Neuronal stem cell (in vitro differentiated cells): ENCODE measurements around the gene ACP3.
"Not testable (repeated sequence)": the region's sequence is repeated elsewhere in the genome, so short reads cannot be mapped to it uniquely, and the experiment has no call there.

Experiments used
- DNase-seq: peaks from one replicate; pipeline ENCODE4 v3.0.0-alpha.2; 2013; ENCODE audit warnings: low spot score
- H2AFZ ChIP-seq: one replicate; pipeline ENCODE4 v1.6.1; 2013; ENCODE audit warnings: mild to moderate bottlenecking, low read length, inconsistent platforms
- H2AK5ac ChIP-seq: 2 replicates; pipeline ENCODE4 v1.6.1; 2013; ENCODE audit warnings: low read depth, mild to moderate bottlenecking, inconsistent platforms, low read length, moderate library complexity, mixed read lengths
- H2BK120ac ChIP-seq: 2 replicates; pipeline ENCODE4 v1.6.1; 2013; ENCODE audit warnings: low read depth, mild to moderate bottlenecking, inconsistent platforms, low read length, moderate library complexity, mixed read lengths
- H2BK12ac ChIP-seq: one replicate; pipeline ENCODE4 v1.6.1; 2013; ENCODE audit warnings: low read length, inconsistent platforms
- H2BK15ac ChIP-seq: 2 replicates; pipeline ENCODE4 v1.6.1; 2013; ENCODE audit warnings: mild to moderate bottlenecking, low read length, inconsistent platforms, mixed read lengths
- H2BK5ac ChIP-seq: one replicate; pipeline ENCODE4 v1.6.1; 2013; ENCODE audit warnings: inconsistent platforms, mild to moderate bottlenecking, low read length, moderate library complexity
- H3K14ac ChIP-seq: one replicate; pipeline ENCODE4 v1.6.1; 2013; ENCODE audit warnings: low read length, inconsistent platforms
- H3K18ac ChIP-seq: 2 replicates; pipeline ENCODE4 v1.6.1; 2013; ENCODE audit warnings: low read length, inconsistent platforms
- H3K23ac ChIP-seq: 2 replicates; pipeline ENCODE4 v1.6.1; 2013; ENCODE audit warnings: low read depth, mild to moderate bottlenecking, mixed read lengths, low read length, inconsistent platforms; ENCODE audit not compliant: poor library complexity
- H3K27ac ChIP-seq: replicated peaks from 3 replicates; pipeline ENCODE4 v1.5.1; 2013; ENCODE audit warnings: low read length, inconsistent platforms
- H3K27me3 ChIP-seq, 3 experiments: 2 replicates each; pipeline ENCODE4 v1.6.1; 2013; ENCODE audit warnings: low read length in 3 of 3, mild to moderate bottlenecking in 2 of 3, inconsistent platforms in 1 of 3, low read depth in 1 of 3, mixed read lengths in 1 of 3, moderate library complexity in 1 of 3; ENCODE audit not compliant: control insufficient read depth in 3 of 3, insufficient read depth in 3 of 3
- H3K36me3 ChIP-seq, 2 donors: replicated peaks in 1 of 2; 2 replicates each; pipeline ENCODE4 v1.6.1; 2013; ENCODE audit warnings: low read length in 2 of 2; ENCODE audit not compliant: control insufficient read depth in 2 of 2, insufficient read depth in 2 of 2
- H3K4ac ChIP-seq: 2 replicates; pipeline ENCODE4 v1.6.1; 2013; ENCODE audit warnings: inconsistent platforms, mild to moderate bottlenecking, low read length, moderate library complexity
- H3K4me1 ChIP-seq, 2 donors: 1 replicate in 1 of 2; 2 replicates in 1 of 2; pipeline ENCODE4 v1.6.1; 2013; ENCODE audit warnings: low read length in 2 of 2, low read depth in 1 of 2; ENCODE audit not compliant: control insufficient read depth in 2 of 2, insufficient read depth in 1 of 2
- H3K4me2 ChIP-seq: one replicate; pipeline ENCODE4 v1.6.1; 2013; ENCODE audit warnings: mild to moderate bottlenecking, low read length, inconsistent platforms; ENCODE audit not compliant: insufficient read depth, poor library complexity, severe bottlenecking
- H3K4me3 ChIP-seq, 2 donors: 2 replicates each; pipeline ENCODE4 v1.5.1; 2013; ENCODE audit warnings: low read length in 2 of 2, mild to moderate bottlenecking in 2 of 2, inconsistent platforms in 1 of 2, moderate library complexity in 1 of 2
- H3K79me1 ChIP-seq: one replicate; pipeline ENCODE4 v1.6.1; 2013; ENCODE audit warnings: low read depth, mild to moderate bottlenecking, inconsistent platforms, low read length, moderate library complexity
- H3K9ac ChIP-seq: one replicate; pipeline ENCODE4 v1.6.1; 2013; ENCODE audit warnings: mild to moderate bottlenecking, low read depth, low read length, inconsistent platforms; ENCODE audit not compliant: poor library complexity
- H3K9me3 ChIP-seq, 2 donors: replicated peaks in 1 of 2; 2 replicates each; pipeline versions ENCODE3 to v1.6.1; 2013; ENCODE audit warnings: low read length in 2 of 2, mild to moderate bottlenecking in 2 of 2, inconsistent platforms in 1 of 2, low read depth in 1 of 2, mixed read lengths in 1 of 2, moderate library complexity in 1 of 2; ENCODE audit not compliant: control insufficient read depth in 2 of 2, insufficient read depth in 1 of 2
- H4K8ac ChIP-seq: one replicate; pipeline ENCODE4 v1.6.1; 2013; ENCODE audit warnings: low read depth, mild to moderate bottlenecking, inconsistent platforms, low read length, moderate library complexity
- H4K91ac ChIP-seq: one replicate; pipeline ENCODE4 v1.6.1; 2013; ENCODE audit warnings: low read length, low read depth, mild to moderate bottlenecking, inconsistent platforms; ENCODE audit not compliant: poor library complexity
- WGBS, 2 donors: extraction: QIAGEN DNeasy Blood & Tissue Kit; methylation state at CpG; one replicate each; pipeline ENCODE4 v1.1.7; 2013; ENCODE audit warnings: missing lambda C conversion rate in 2 of 2, mixed read lengths in 1 of 2; ENCODE audit not compliant: insufficient read length in 2 of 2, insufficient replicate concordance in 1 of 2; ENCODE audit errors: extremely low coverage in 2 of 2; 5-methylcytosine and 5-hydroxymethylcytosine counted together

The ACP3 gene

GRCh38 chr3:132395126-132395525 is 77.9 kb downstream of the ACP3 start:
- H2BK15ac ChIP-seq: no peak overlapping the region
- H3K27ac ChIP-seq: no peak overlapping the region
- no peak overlapping the region for H3K9ac ChIP-seq
- H3K18ac ChIP-seq: no peak overlapping the region
- no peak overlapping the region for H3K14ac ChIP-seq
- no peak overlapping the region for H2AK5ac ChIP-seq
- H3K4me1 ChIP-seq: no peaks in the 10 kb centered on the region
- H3K4me2 ChIP-seq: no peak overlapping the region
- no peak overlapping the region for H4K8ac ChIP-seq
- no peak for DNase-seq
- H3K27me3 ChIP-seq: no peaks in the 10 kb centered on the region
- H2BK120ac ChIP-seq: no peak overlapping the region
- H4K91ac ChIP-seq: no peak overlapping the region
- no peak overlapping the region for H2AFZ ChIP-seq
- H2BK5ac ChIP-seq: no peak overlapping the region
- H3K4me3 ChIP-seq: no peak overlapping the region
- no peaks in the 10 kb centered on the region for H3K79me1 ChIP-seq
- H3K36me3 ChIP-seq: no peaks in the 10 kb centered on the region
- H2BK12ac ChIP-seq: no peak overlapping the region
- H3K23ac ChIP-seq: no peak overlapping the region
- no peaks in the 10 kb centered on the region for H3K9me3 ChIP-seq
- H3K4ac ChIP-seq: no peak overlapping the region
- no CpG with 5 or more reads among the region's 1 CpG for WGBS, 2 donors

- Histone ChIP-seq H3K9ac (no peak overlapping the region), H2BK120ac (no peak overlapping the region), H3K18ac (no peak overlapping the region), H3K79me1 (no peaks in the 10 kb centered on the region), H4K91ac (no peak overlapping the region), H2AK5ac (no peak overlapping the region), H3K4me3 (no peak overlapping the region), H3K4me2 (no peak overlapping the region), H2BK15ac (no peak overlapping the region), H3K14ac (no peak overlapping the region), H3K23ac (no peak overlapping the region), H2AFZ (no peak overlapping the region), H3K27ac (no peak overlapping the region), H3K9me3 (no peaks in the 10 kb centered on the region), H2BK12ac (no peak overlapping the region), H3K27me3 (no peaks in the 10 kb centered on the region), H3K4me1 (no peaks in the 10 kb centered on the region), H3K4ac (no peak overlapping the region), H4K8ac (no peak overlapping the region), H3K36me3 (no peaks in the 10 kb centered on the region), H2BK5ac (no peak overlapping the region)
- no peak for DNase-seq
- WGBS, 2 donors: no CpG with 5 or more reads among the region's 24 CpGs
These were observed 79.0 kb downstream of the ACP3 start for GRCh38 chr3:132396255-132396654.

GRCh38 chr3:132396776-132397175 is 79.6 kb downstream of the ACP3 start:
- H4K8ac ChIP-seq: not testable (repeated sequence)

DNA sequence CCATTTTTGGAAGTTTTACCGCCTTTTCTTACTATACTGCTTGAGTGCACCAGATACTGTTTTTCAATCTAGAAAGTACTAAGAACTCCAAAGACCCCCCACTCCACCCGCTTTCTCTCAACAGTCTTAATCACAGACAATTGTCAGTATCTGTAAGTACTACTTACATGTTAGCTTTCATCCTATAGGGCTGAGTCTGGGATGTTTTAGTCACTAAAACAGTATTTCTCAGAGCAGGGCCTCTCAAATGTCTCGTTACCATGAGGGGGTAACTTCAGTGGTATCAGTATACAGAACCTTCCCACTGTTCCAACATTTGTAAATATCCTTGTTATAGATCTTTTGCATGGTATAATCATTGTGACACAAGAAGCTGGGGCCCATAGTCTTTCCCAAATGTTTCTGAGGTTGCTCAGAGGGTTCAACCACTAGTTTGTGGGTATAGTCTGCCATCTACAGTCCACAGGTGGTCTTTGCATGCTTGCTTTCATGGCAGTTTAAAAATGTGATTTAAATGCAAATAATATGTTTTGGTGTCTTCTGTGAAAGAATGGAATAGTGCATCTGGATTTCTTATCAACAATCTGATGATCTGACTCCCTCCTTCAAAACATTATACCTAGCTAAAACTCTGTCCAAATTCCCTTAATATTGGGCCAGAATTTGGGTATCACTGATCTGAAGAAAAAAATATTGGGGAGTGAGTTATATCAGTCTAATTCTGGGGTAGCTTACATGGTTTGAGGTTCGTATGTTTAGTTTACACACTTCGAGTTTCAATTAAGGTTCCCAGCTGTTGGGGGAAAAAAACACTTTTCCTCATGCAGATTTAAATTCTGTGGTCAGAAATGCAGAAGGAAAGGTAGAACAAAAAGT is 82.1 kb downstream of the ACP3 start:
- H3K4me1 ChIP-seq: no peaks in the 10 kb centered on the region
- H2BK5ac ChIP-seq: no peak overlapping the region
- no peak overlapping the region for H2BK12ac ChIP-seq
- no peak overlapping the region for H3K4ac ChIP-seq
- H2AFZ ChIP-seq: no peak overlapping the region
- no peak overlapping the region for H2AK5ac ChIP-seq
- H2BK120ac ChIP-seq: no peak overlapping the region
- no peak overlapping the region for H3K23ac ChIP-seq
- H3K9me3 ChIP-seq: no peaks in the 10 kb centered on the region
- no peak overlapping the region for H3K27ac ChIP-seq
- H3K4me2 ChIP-seq: no peak overlapping the region
- H4K8ac ChIP-seq: no peak overlapping the region
- DNase-seq: peak; percentile 53
- H3K14ac ChIP-seq: no peak overlapping the region
- H3K18ac ChIP-seq: no peak overlapping the region
- no peak overlapping the region for H4K91ac ChIP-seq
- no peaks in the 10 kb centered on the region for H3K27me3 ChIP-seq
- no peak overlapping the region for H2BK15ac ChIP-seq
- no peaks in the 10 kb centered on the region for H3K36me3 ChIP-seq
- H3K9ac ChIP-seq: no peak overlapping the region
- no CpG with 5 or more reads among the region's 5 CpGs for WGBS, 2 donors
- no peaks in the 10 kb centered on the region for H3K79me1 ChIP-seq
- H3K4me3 ChIP-seq: no peak overlapping the region

More at GRCh38 chr3:132396776-132397175, 79.6 kb downstream of the ACP3 start:
- H3K4me3 ChIP-seq, H2BK12ac ChIP-seq, H3K9me3 ChIP-seq, H3K27me3 ChIP-seq, H3K23ac ChIP-seq, H2BK15ac ChIP-seq, H2BK5ac ChIP-seq, H3K36me3 ChIP-seq, H3K79me1 ChIP-seq, H2AK5ac ChIP-seq, DNase-seq, H3K4me1 ChIP-seq, H2AFZ ChIP-seq, H3K14ac ChIP-seq, H3K27ac ChIP-seq, H4K91ac ChIP-seq, H3K4me2 ChIP-seq, H2BK120ac ChIP-seq, H3K9ac ChIP-seq, H3K18ac ChIP-seq, H3K4ac ChIP-seq: not testable (repeated sequence)
- no CpG with 5 or more reads among the region's 8 CpGs for WGBS, 2 donors
